Central memory CD4-positive, alpha-beta T cell (primary cell): Measurements from ENCODE around the gene TDRD3.

Experiments
- DNase-seq: peaks from one replicate; pipeline ENCODE4 v3.0.0; 2022

The TDRD3 gene

GRCh38 chr13:60583196-60583888 lies 186.3 kb downstream of the TDRD3 start:
- no peak for DNase-seq

DNA sequence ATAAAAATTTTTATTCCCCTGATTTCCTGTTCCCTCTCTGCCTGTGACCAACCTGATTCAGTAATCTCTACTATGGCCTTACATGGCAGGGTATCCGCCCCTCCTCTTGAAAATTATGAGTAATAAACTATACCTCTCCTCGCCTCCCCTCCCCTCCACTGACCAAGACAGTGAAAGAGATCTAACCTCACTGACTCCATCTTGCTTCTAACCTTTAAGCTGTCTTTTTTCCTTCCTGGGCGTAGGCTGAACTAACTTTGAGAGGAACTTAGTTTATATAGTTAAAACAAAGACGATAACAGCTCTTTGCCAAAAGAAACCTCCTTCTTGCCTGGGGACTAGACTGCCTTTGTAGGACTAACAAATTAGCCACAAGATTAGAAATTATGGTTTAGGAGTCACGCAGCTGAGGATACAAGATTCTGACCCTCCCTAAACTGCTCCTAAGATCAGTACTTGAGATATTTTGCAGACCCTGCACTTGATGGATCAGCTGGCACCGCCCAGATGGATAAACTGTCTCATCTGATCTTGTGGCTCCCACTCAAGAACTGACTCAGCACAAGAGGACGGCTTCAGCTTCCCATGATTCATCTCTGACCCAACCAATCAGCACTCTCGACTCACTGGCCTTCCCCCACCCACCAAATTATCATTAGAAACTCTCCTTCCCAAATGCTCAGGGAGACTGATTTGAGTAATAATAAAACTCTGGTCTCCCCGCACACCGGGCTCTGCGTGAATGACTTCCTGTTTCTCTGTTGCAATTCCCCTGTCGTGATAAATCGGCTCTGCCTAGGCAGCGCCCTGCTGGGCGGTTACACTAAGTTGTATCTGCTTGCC lies 187.1 kb downstream of the TDRD3 start:
- DNase-seq = no peak

GRCh38 chr13:60584976-60585375 lies 188.0 kb downstream of the TDRD3 start:
- DNase-seq = no peak

GRCh38 chr13:60590800-60591747 lies 194.1 kb downstream of the TDRD3 start:
- DNase-seq = no peak

DNA sequence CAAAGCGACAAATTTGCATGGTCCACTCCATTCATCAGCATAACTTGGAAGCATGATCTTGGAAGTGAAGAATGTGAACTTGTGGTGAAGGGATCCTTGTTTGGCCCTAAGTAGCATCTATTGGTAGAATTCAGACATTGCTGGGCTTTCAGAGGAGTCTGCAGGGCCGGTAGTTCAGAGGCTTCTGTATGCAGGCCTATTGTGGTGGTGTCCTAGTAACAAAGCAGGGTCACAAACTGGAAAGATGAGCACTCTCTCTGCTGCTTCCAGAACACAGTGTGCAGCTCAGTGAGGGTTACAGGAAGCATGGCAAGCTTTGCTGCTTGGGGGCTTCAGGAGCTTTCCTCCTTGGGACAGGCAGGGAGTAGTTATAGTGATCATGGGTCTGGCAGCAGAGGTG lies 206.0 kb downstream of the TDRD3 start:
- no peak for DNase-seq

DNA sequence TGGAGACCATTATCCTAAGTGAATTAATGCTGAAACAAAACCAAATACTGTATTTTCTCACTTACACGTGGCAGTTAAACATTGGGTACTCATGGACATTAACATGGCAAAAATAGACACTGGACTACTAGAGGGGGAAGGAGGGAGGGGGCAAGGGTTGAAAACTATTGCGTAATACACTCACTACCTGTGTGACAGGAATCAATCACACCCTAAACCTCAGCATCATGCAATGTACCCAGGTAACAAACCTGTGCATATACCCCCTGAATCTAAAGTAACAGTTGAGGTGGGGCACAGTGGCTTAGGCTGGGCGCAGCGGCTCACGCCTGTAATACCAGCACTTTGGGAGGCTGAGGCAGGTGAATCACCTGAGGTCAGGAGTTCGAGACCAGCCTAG lies 207.0 kb downstream of the TDRD3 start:
- DNase-seq = no peak

DNA sequence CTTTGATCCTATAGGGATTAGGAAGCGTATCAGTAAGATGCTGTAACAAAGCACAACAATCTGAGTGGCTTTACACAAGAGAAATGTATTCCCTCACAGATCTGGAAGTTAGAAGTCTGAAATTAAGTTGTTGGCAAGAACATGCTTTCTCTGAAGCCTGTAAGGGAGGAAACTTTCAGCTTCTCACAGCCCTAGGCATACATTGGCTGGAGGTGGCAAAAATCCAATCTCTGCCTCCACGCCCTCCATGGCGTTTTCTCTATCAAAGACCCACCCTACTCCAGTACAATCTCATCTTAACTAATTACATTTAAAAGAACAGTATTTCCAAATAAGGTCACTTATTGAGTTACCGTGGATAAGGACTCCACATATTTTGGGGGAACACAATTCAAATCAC lies 211.9 kb downstream of the TDRD3 start:
- no peak for DNase-seq

DNA sequence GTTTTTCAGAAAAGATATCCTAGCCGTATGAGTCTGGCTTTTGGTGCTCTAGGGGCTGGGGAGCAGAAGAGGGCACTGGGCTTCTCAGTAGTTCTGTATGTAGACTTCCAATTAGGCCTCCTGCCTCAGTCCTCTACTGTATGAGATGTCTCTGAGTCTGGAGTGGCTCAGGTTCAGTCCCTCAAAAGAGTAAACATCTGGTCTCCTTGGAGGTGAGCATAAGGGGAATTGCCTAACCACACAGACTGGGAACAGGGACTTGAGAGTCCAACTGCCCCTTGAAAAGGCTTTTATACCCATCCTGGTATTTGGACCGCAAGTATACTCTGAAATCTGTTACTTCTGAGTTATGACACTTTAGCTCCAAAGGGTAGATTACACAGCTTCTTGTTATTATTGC lies 214.5 kb downstream of the TDRD3 start:
- DNase-seq = no peak

GRCh38 chr13:60612593-60612992 lies 215.6 kb downstream of the TDRD3 start:
- no peak for DNase-seq

DNA sequence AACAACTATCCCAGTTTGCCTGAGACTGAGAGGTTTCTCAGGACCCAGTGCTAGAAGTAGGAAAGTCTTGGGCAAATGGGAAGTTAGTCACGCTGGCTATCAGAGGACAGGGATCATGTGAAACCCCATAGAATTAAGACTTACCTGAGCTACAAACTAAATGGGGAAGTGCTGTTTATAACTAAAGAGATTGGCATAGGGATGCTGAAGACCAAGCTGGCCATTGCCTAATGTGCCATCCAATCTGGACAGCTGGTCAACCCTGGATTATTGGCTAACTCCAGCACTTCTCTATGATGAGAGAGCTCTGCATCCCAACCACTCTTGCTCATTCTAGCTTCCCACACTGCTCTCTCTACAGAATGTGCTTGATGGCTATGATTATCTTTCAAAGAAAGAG lies 216.1 kb downstream of the TDRD3 start:
- DNase-seq = no peak

DNA sequence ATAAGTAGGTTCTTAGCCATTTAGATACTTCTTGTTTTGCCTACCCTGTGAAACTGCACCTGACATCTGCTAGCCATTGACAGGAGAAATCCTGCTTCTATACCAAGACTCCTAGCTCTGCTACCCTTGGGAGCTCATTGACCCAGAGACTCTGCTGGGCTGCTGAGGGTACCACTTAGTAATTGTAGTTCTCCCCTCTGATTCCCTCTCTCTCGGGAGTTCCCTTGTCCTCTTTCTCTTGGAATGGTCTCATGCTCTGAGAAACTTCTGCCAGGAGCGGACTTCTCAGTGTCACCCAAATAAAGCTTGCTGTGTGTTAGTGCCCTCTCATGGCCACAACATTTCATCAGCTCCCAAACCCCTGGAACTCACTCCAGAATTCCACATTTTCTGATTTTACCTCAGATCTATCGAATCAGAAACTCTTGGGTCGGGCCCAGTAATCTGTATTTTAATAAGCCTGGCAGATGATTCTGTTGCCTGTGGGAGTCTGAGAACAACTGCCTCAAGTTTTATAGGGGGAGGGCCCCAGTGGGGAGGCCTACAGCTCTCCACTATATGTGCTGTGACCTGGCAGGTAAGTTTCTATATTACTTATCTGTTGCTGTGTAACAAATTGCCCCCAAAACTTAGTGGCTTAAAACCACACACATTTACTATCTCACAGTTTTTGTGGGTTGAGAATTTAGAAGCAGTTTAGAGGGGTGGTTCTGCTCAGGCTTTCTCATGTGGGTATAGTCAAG lies 221.1 kb downstream of the TDRD3 start:
- DNase-seq = no peak

DNA sequence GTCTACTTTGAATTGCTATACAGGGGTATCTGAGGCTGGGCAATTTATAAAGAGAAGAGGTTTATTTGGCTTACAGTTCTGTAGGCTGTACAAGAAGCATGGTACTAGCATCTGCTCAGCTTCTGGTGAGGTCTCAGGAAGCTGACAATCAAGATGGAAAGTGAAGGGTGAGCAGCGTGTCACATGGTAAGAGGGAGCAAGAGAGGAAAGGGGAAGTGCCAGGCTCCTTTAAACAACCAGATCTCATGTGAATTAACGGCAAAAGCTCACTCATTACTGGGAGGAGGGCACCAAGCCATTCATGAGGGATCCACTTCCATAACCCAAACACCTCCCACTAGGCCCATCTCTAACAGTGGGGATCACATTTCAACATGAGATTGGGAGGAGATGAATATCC lies 222.4 kb downstream of the TDRD3 start:
- no peak for DNase-seq

- DNase-seq = no peak
Measured at GRCh38 chr13:60620611-60621395, 223.8 kb downstream of the TDRD3 start.

DNA sequence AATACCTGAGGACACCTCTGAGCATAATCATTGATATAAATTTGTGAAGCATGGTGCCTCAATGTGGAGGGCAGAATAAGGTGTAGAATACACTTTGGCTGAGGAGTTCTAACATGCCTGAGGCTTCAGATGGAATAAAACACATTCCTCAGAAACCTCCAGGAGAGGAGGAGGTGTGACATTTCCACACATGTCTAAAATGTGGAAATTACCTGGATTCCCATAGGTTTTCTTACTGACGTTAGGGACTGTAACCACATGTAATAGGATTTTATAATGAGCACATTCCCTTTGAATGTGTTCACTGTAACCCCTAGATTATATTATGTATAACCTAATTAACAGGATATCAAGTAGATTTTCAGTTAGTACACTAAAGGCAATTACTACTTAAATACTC lies 226.1 kb downstream of the TDRD3 start:
- DNase-seq = no peak
